ENCODE measurements around the gene CDR2. TPM values are rescaled to one million over a fixed set of nuclear protein-coding genes. Genes with fewer than 3 reads are reported as not detected.

The CDR2 gene
- total and polyA plus RNA-seq, 9 of the 15 experiments (the other 6 are each of a cell fraction or from before 2014, with no cell fraction given): 4.6 to 30.3 (median 19.9) TPM

- TF ChIP-seq ADNP (tag; IDR thresholded peaks at IDR 0.05): no peak
- peak; percentile 95 for TF ChIP-seq NEUROD1 (IDR thresholded peaks at IDR 0.05; ENCODE audit: borderline replicate concordance, low read depth, low read length, partially characterized antibody)
- peak in 1 of 2 experiments; percentile 55; a peak in 3 of 4 replicates for TF ChIP-seq MAZ (CRISPR knock-in tag; conservative IDR thresholded peaks at IDR 0.05 in 1 of 2, IDR thresholded peaks at IDR 0.05 in 1 of 2)
- no peak for TF ChIP-seq CREB3 (tag; conservative IDR thresholded peaks at IDR 0.05; ENCODE audit: low read depth)
- TF ChIP-seq MCM3 (IDR thresholded peaks at IDR 0.05): no peak
- TF ChIP-seq NCOA6 (IDR thresholded peaks at IDR 0.05): no peak
- no peak for TF ChIP-seq TEAD2 (tag; IDR thresholded peaks at IDR 0.05)
- no peak for TF ChIP-seq ZNF41 (CRISPR knock-in tag; conservative IDR thresholded peaks at IDR 0.05)
- TF ChIP-seq CBFA2T3 (IDR thresholded peaks at IDR 0.05): no peak
- no peak for TF ChIP-seq TCF15 (CRISPR knock-in tag; IDR thresholded peaks at IDR 0.05)
- TF ChIP-seq NRF1 (conservative IDR thresholded peaks at IDR 0.05 in 1 of 2, IDR thresholded peaks at IDR 0.05 in 1 of 2): peak; percentile 75 to 78
- no peak for TF ChIP-seq MAFK (IDR thresholded peaks at IDR 0.05; ENCODE audit: low read length)
- no peak for TF ChIP-seq MCM2 (IDR thresholded peaks at IDR 0.05; ENCODE audit: low read depth)
- TF ChIP-seq ZNF316 (IDR thresholded peaks at IDR 0.05): no peak
- TF ChIP-seq HDAC3 (IDR thresholded peaks at IDR 0.05; ENCODE audit: borderline replicate concordance, partially characterized antibody): no peak
- no peak for TF ChIP-seq MCM7 (IDR thresholded peaks at IDR 0.05)
- TF ChIP-seq NR2F6 (CRISPR knock-in tag; IDR thresholded peaks at IDR 0.05): no peak
- peak; percentile 34; the same call in 1 of the 2 replicates for TF ChIP-seq ETV1 (tag; conservative IDR thresholded peaks at IDR 0.05; ENCODE audit: low read depth)
- no peak for TF ChIP-seq IRF2 (CRISPR knock-in tag; IDR thresholded peaks at IDR 0.05)
- TF ChIP-seq TFAM (CRISPR knock-in tag; conservative IDR thresholded peaks at IDR 0.05): no peak
- TF ChIP-seq SRF (CRISPR knock-in tag; IDR thresholded peaks at IDR 0.05): peak in 1 of 2 experiments; percentile 42; a peak in 1 of 4 replicates
- TF ChIP-seq CSDE1 (IDR thresholded peaks at IDR 0.05): no peak
- TF ChIP-seq BHLHE40 (IDR thresholded peaks at IDR 0.05; ENCODE audit: low read length): no peak
- no peak for TF ChIP-seq GABPB2 (CRISPR knock-in tag; conservative IDR thresholded peaks at IDR 0.05)
Measured at GRCh38 chr16:22374311-22375116, at the start of gene CDR2 (continued).
